ENCODE data around the gene TSPO. TPM values are rescaled to one million over a fixed set of nuclear protein-coding genes. Genes with fewer than 3 reads are reported as not detected.

TSPO gene
- total RNA-seq, 1 donor from 2014 or later, result 115 TPM

- H3K9me3 Mint-ChIP-seq, result no peaks in the 10 kb centered on the region
- no peak for DNase-seq (ENCODE audit: low spot score)
- no peaks in the 10 kb centered on the region for H3K36me3 Mint-ChIP-seq (ENCODE audit: low read depth)
- no peak overlapping the region for H3K4me3 Mint-ChIP-seq
- H3K27ac Mint-ChIP-seq, result peak overlapping the region; percentile 84
- no peaks in the 10 kb centered on the region for H3K4me1 Mint-ChIP-seq (ENCODE audit: low read depth)
- H3K27me3 Mint-ChIP-seq (ENCODE audit: insufficient read depth), result no peaks in the 10 kb centered on the region
- intact Hi-C loops (cut with micrococcal nuclease), result no loop called here
Measured at GRCh38 chr22:43205748-43206508, 54.6 kb downstream of the TSPO start.

- Mint-ChIP-seq H3K27ac (no peak overlapping the region), H3K4me1 (ENCODE audit: low read depth) (no peaks in the 10 kb centered on the region), H3K36me3 (ENCODE audit: low read depth) (no peaks in the 10 kb centered on the region), H3K4me3 (no peak overlapping the region), H3K27me3 (ENCODE audit: insufficient read depth) (no peaks in the 10 kb centered on the region), H3K9me3 (no peaks in the 10 kb centered on the region)
- no peak for DNase-seq (ENCODE audit: low spot score)
- intact Hi-C loops (cut with micrococcal nuclease), result no loop called here
Measured at GRCh38 chr22:43206509-43207161, 55.3 kb downstream of the TSPO start.

GRCh38 chr22:43207386-43207785 is 56.0 kb downstream of the TSPO start:
- no peaks in the 10 kb centered on the region for H3K9me3 Mint-ChIP-seq
- no peak overlapping the region for H3K27ac Mint-ChIP-seq
- H3K27me3 Mint-ChIP-seq (ENCODE audit: insufficient read depth), result no peaks in the 10 kb centered on the region
- H3K4me3 Mint-ChIP-seq, result no peak overlapping the region
- intact Hi-C loops (cut with micrococcal nuclease), result no loop called here
- DNase-seq (ENCODE audit: low spot score), result no peak
- no peaks in the 10 kb centered on the region for H3K4me1 Mint-ChIP-seq (ENCODE audit: low read depth)
- no peaks in the 10 kb centered on the region for H3K36me3 Mint-ChIP-seq (ENCODE audit: low read depth)

- Mint-ChIP-seq H3K4me3 (no peak overlapping the region), H3K9me3 (no peaks in the 10 kb centered on the region), H3K27ac (no peak overlapping the region), H3K4me1 (ENCODE audit: low read depth) (no peaks in the 10 kb centered on the region), H3K36me3 (ENCODE audit: low read depth) (no peaks in the 10 kb centered on the region), H3K27me3 (ENCODE audit: insufficient read depth) (no peaks in the 10 kb centered on the region)
- intact Hi-C loops (cut with micrococcal nuclease), result no loop called here
- DNase-seq (ENCODE audit: low spot score), result no peak
Measured at GRCh38 chr22:43207849-43208702, 56.7 kb downstream of the TSPO start.

- no peaks in the 10 kb centered on the region for H3K4me1 Mint-ChIP-seq (ENCODE audit: low read depth)
- H3K27me3 Mint-ChIP-seq (ENCODE audit: insufficient read depth), result no peaks in the 10 kb centered on the region
- intact Hi-C loops (cut with micrococcal nuclease), result no loop called here
- DNase-seq (ENCODE audit: low spot score), result no peak
- no peaks in the 10 kb centered on the region for H3K9me3 Mint-ChIP-seq
- no peaks in the 10 kb centered on the region for H3K36me3 Mint-ChIP-seq (ENCODE audit: low read depth)
- no peak overlapping the region for H3K4me3 Mint-ChIP-seq
- no peak overlapping the region for H3K27ac Mint-ChIP-seq
Measured at GRCh38 chr22:43208703-43209522, 57.6 kb downstream of the TSPO start.

- Mint-ChIP-seq H3K4me1 (ENCODE audit: low read depth) (no peaks in the 10 kb centered on the region), H3K27me3 (ENCODE audit: insufficient read depth) (no peaks in the 10 kb centered on the region), H3K9me3 (no peaks in the 10 kb centered on the region), H3K4me3 (no peak overlapping the region), H3K27ac (no peak overlapping the region), H3K36me3 (ENCODE audit: low read depth) (no peaks in the 10 kb centered on the region)
- no peak for DNase-seq (ENCODE audit: low spot score)
- intact Hi-C loops (cut with micrococcal nuclease), result no loop called here
Measured at GRCh38 chr22:43209523-43209890, 58.1 kb downstream of the TSPO start.

- DNase-seq (ENCODE audit: low spot score), result no peak
- Mint-ChIP-seq H3K4me3 (no peak overlapping the region), H3K27me3 (ENCODE audit: insufficient read depth) (no peaks in the 10 kb centered on the region), H3K36me3 (ENCODE audit: low read depth) (no peaks in the 10 kb centered on the region), H3K4me1 (ENCODE audit: low read depth) (no peaks in the 10 kb centered on the region), H3K27ac (no peak overlapping the region), H3K9me3 (no peaks in the 10 kb centered on the region)
- intact Hi-C loops (cut with micrococcal nuclease), result no loop called here
Measured at GRCh38 chr22:43209971-43210370, 58.6 kb downstream of the TSPO start.

GRCh38 chr22:43210631-43211515 is 59.5 kb downstream of the TSPO start:
- no peak overlapping the region for H3K27ac Mint-ChIP-seq
- H3K9me3 Mint-ChIP-seq, result no peaks in the 10 kb centered on the region
- no peaks in the 10 kb centered on the region for H3K4me1 Mint-ChIP-seq (ENCODE audit: low read depth)
- intact Hi-C loops (cut with micrococcal nuclease), result no loop called here
- DNase-seq (ENCODE audit: low spot score), result no peak
- H3K4me3 Mint-ChIP-seq, result no peak overlapping the region
- no peaks in the 10 kb centered on the region for H3K27me3 Mint-ChIP-seq (ENCODE audit: insufficient read depth)
- H3K36me3 Mint-ChIP-seq (ENCODE audit: low read depth), result no peaks in the 10 kb centered on the region

- H3K36me3 Mint-ChIP-seq (ENCODE audit: low read depth), result no peaks in the 10 kb centered on the region
- DNase-seq (ENCODE audit: low spot score), result no peak
- no peaks in the 10 kb centered on the region for H3K4me1 Mint-ChIP-seq (ENCODE audit: low read depth)
- H3K27me3 Mint-ChIP-seq (ENCODE audit: insufficient read depth), result no peaks in the 10 kb centered on the region
- intact Hi-C loops (cut with micrococcal nuclease), result no loop called here
- no peak overlapping the region for H3K4me3 Mint-ChIP-seq
- H3K27ac Mint-ChIP-seq, result no peak overlapping the region
- H3K9me3 Mint-ChIP-seq, result no peaks in the 10 kb centered on the region
Measured at GRCh38 chr22:43211941-43212433, 60.6 kb downstream of the TSPO start.

GRCh38 chr22:43212434-43212952 is 61.1 kb downstream of the TSPO start:
- no peak overlapping the region for H3K27ac Mint-ChIP-seq
- no peak overlapping the region for H3K4me3 Mint-ChIP-seq
- H3K9me3 Mint-ChIP-seq, result no peaks in the 10 kb centered on the region
- DNase-seq (ENCODE audit: low spot score), result no peak
- H3K4me1 Mint-ChIP-seq (ENCODE audit: low read depth), result no peaks in the 10 kb centered on the region
- intact Hi-C loops (cut with micrococcal nuclease), result no loop called here
- no peaks in the 10 kb centered on the region for H3K27me3 Mint-ChIP-seq (ENCODE audit: insufficient read depth)
- no peaks in the 10 kb centered on the region for H3K36me3 Mint-ChIP-seq (ENCODE audit: low read depth)

Measured in activated T-helper 1 cell treated with anti-CD3 and anti-CD28 coated beads, Interleukin-12 subunit alpha, Interleukin-12 subunit beta, Interleukin-2, Interleukin-4 antibody, amounts not matched to agents 30 ng/mL and 10 ng/mL and 1 ng/mL, durations not matched to agents 14 hours and 24 hours and 36 hours (primary cell).